ENCODE results near the gene TMEM45B. TPM values are rescaled to one million over a fixed set of nuclear protein-coding genes. Genes with fewer than 3 reads are reported as not detected.
A peak's percentile ranks its signal among the peaks of the same experiment; 100 is the strongest.

TMEM45B gene
- total and polyA plus RNA-seq, 8 donors: 3.6 to 80.6 (median 19.3) TPM

DNA sequence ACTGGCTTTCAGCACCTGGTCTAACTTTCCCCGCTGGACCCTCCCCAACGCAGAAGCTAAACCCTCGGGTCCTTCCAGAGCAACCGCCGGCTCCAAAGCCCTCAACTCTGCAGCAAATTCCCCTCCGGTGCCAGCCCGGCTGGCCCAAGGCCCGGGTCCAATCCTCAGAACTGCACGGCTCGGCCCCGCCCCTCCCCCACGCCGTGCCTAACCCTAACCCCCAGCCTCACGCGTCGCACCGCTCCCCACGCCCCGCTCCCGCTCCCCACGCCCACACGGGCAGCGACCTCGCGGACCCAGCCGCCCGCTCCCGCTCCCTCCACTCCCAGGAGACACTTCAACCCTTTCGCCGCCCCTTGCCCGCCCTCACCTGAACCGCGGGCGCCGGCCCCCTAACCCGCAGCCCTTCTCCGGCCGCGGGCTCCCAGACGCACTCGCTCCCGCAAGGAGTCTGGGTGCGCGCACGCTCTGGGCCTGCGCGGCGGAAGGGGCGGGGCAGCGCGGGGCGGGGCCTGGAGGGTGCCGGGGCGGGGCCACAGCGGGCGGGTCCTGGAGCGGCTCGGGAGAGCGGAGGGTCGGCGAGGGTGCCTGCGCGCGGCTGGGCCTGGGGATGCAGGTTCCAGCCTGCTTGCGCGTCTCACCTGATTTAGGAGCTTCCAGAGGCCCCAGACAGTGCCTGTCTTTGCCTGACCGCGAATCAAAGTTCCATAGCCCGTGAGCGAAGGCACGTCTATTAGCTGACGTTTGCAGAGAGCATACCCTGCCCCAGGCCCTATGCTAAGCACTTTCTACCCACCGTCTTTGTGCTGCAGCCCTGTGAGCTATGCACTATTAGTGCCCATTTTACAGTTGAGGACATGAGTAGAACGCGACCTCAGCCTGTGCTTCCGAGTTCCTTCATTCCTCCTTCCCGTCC lies 79.7 kb downstream of the TMEM45B start, which contains the start of gene NFRKB:
NFRKB (minus strand) TSS at position 453 of the 916 bp plus-strand sequence. CDS start 2,729 bp downstream, outside the sequence.
- no peaks in the 10 kb centered on the region for H3K9me3 ChIP-seq
- intact Hi-C loops (cut with DNase I; ENCODE audit: low total_unique reads): no loop called here
- H3K27ac ChIP-seq: peak within 1 kb of the TSS; percentile 80 to 91 (median 87)
- 1 to 2% (median 1%) methylated on average over 31 to 77 of the region's 77 CpGs for WGBS, 5 donors
- TF ChIP-seq, protein P1, sequence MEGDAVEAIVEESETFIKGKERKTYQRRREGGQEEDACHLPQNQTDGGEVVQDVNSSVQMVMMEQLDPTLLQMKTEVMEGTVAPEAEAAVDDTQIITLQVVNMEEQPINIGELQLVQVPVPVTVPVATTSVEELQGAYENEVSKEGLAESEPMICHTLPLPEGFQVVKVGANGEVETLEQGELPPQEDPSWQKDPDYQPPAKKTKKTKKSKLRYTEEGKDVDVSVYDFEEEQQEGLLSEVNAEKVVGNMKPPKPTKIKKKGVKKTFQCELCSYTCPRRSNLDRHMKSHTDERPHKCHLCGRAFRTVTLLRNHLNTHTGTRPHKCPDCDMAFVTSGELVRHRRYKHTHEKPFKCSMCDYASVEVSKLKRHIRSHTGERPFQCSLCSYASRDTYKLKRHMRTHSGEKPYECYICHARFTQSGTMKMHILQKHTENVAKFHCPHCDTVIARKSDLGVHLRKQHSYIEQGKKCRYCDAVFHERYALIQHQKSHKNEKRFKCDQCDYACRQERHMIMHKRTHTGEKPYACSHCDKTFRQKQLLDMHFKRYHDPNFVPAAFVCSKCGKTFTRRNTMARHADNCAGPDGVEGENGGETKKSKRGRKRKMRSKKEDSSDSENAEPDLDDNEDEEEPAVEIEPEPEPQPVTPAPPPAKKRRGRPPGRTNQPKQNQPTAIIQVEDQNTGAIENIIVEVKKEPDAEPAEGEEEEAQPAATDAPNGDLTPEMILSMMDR (IDR thresholded peaks at IDR 0.05): peak in 1 of 7 experiments; percentile 47
- TF ChIP-seq POLR2A (IDR thresholded peaks at IDR 0.05) (no peak), POLR2AphosphoS5 (IDR thresholded peaks at IDR 0.05) (peak; percentile 25 to 74 (median 73)), EP300 (IDR thresholded peaks at IDR 0.05) (no peak)
- peak; percentile 93 to 96 for DNase-seq
- H3K4me3 ChIP-seq: peak within 1 kb of the TSS; percentile 91 to 100 (median 98)
- peaks cover 3 to 36% (median 33%) of the 10 kb centered on the region in 4 donors for H3K36me3 ChIP-seq
- H3K4me1 ChIP-seq: peaks cover 12 to 24% (median 18%) of the 10 kb centered on the region in 4 donors
- no peaks in the 10 kb centered on the region for H3K27me3 ChIP-seq

DNA sequence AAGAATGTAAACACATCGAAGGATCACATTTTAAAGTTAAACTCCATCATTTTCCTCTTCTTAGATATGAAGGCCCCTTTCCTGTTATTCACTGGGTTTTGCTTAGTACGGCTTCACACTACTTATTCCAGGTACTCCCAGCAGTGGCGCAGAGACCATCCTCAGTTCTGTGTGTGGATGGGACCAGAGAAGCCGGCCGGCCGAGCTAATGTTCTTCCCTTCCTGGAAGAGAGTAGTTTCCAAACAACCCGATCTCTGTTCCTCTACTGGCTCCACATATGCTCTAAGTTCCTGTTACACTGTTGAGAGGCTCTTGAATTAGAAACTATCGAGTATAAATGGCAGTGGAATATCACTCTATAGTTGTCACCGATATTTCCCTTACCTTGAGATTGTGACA lies 80.4 kb downstream of the TMEM45B start:
- WGBS, 5 donors: 49 to 61% (median 58%) methylated on average over 9 of the region's 9 CpGs
- Histone ChIP-seq H3K36me3 (peaks cover 3 to 34% (median 27%) of the 10 kb centered on the region in 4 donors), H3K9me3 (no peaks in the 10 kb centered on the region), H3K27ac (peak overlapping the region in 4 of 5 donors; percentile 80 to 91 (median 86)), H3K27me3 (no peaks in the 10 kb centered on the region), H3K4me1 (peaks cover 12 to 24% (median 18%) of the 10 kb centered on the region in 4 donors), H3K4me3 (peak overlapping the region; percentile 91 to 100 (median 98))
- peak in 1 of 2 donors; percentile 12 for DNase-seq
- intact Hi-C loops (cut with DNase I; ENCODE audit: low total_unique reads): no loop called here
- TF ChIP-seq POLR2A (IDR thresholded peaks at IDR 0.05) (no peak), EP300 (IDR thresholded peaks at IDR 0.05) (no peak), POLR2AphosphoS5 (IDR thresholded peaks at IDR 0.05) (no peak)
- TF ChIP-seq, protein P1 (IDR thresholded peaks at IDR 0.05): no peak

DNA sequence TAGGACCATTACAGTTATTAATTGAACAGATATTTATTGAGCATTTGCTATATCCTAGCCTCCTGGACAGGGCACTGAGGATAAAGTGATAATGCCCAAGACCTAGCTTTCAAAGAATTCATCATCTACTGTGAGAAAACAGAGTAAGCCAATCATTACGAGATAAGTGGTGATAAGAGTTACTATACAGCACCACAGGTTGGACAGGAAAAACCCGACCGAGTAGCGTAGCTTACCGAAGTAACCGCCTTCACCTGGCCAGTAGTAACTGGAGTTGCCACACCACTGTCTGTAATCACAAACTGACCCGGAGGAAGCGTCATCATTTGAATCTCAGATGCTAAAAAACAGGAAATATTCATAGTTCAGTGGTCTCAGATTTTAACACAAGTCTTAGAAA lies 89.8 kb downstream of the TMEM45B start:
- Histone ChIP-seq H3K4me1 (no peaks in the 10 kb centered on the region), H3K36me3 (peaks cover 15 to 85% (median 83%) of the 10 kb centered on the region in 4 donors), H3K4me3 (no peak overlapping the region), H3K27ac (no peak overlapping the region), H3K27me3 (no peaks in the 10 kb centered on the region), H3K9me3 (no peaks in the 10 kb centered on the region)
- intact Hi-C loops (cut with DNase I; ENCODE audit: low total_unique reads): no loop called here
- TF ChIP-seq EP300 (IDR thresholded peaks at IDR 0.05) (no peak), POLR2A (IDR thresholded peaks at IDR 0.05) (no peak), POLR2AphosphoS5 (IDR thresholded peaks at IDR 0.05) (no peak)
- TF ChIP-seq, protein P1 (IDR thresholded peaks at IDR 0.05): no peak
- DNase-seq: peak in 1 of 2 donors; percentile 19
- 60 to 80% (median 72%) methylated on average over 8 of the region's 8 CpGs for WGBS, 5 donors

Small RNAs within 50 kb of the gene (small RNA-seq; reads per million reads assigned to genes)
- gene AP003327.1: 0 reads per million in 4 donors

Other genes with a start within 250 kb of the TMEM45B start
- gene NFRKB, start 79.7 kb downstream of the TMEM45B start, total RNA-seq: 100 to 1,000 TPM in 1 of 5 donors, 10 to 100 TPM in 3, 1 to 10 TPM in 1; 5.8 to 127 (median 33.3) TPM
- gene NFRKB, start 79.7 kb downstream of the TMEM45B start, polyA plus RNA-seq: 1 to 10 TPM; 4.4 to 7.2 (median 5.4) TPM
- 100 to 1,000 TPM in 1 of 5 donors, 10 to 100 TPM in 2, 1 to 10 TPM in 2; 5.3 to 148 (median 27.7) TPM for gene PRDM10, start 187.0 kb downstream of the TMEM45B start, total RNA-seq
- gene PRDM10, start 187.0 kb downstream of the TMEM45B start, polyA plus RNA-seq: 1 to 10 TPM; 1.7 to 2.0 (median 1.8) TPM